ENCODE results near the gene HDAC1. TPM values are rescaled to one million over a fixed set of nuclear protein-coding genes. Genes with fewer than 3 reads are reported as not detected.
"Not testable (repeated sequence)": the region's sequence is repeated elsewhere in the genome, so short reads cannot be mapped to it uniquely, and the experiment has no call there.

HDAC1 gene
- total and polyA plus RNA-seq, 7 donors: 47.1 to 215 (median 68.0) TPM

DNA sequence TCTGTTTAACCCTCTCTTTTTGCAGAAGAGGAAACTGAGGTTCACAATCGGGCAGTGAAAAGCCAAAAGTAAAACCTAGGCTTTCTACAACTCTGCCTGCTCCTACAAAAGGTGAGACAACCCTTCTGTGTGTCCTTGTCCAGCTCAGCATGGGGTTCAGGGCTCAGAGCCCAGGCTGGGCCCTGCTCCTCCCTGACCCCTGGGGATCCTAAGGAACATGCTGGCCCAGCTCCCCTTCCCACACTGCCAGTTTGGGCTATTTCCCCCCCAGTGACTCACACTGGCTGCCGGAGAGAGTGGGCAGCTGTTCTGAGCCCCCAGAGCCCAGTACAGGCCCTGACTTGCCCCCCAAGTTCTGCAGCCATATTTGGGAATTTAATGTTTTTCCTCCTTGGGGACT, 61.5 kb downstream of the HDAC1 start:
- Histone ChIP-seq H3K4me3 (no peak overlapping the region), H3K27ac (peak overlapping the region in 3 of 4 donors; percentile 25 to 35 (median 33)), H3K4me1 (peaks cover 0 to 26% (median 19%) of the 10 kb centered on the region in 4 donors), H3K36me3 (no peaks in the 10 kb centered on the region), H3K9me3 (no peaks in the 10 kb centered on the region), H3K27me3 (no peaks in the 10 kb centered on the region)
- WGBS, 2 donors: 70 to 84% methylated on average over 2 of the region's 2 CpGs
- intact Hi-C loops (cut with DNase I): loop anchor here (5.0 kb wide), 2 partner anchors 39 to 131 kb away; partner anchors contain the start of genes BSDC1, EIF3I and TMEM234
- DNase-seq: no peak
- no peak for TF ChIP-seq EP300 (IDR thresholded peaks at IDR 0.05)
- TF ChIP-seq, protein P1, sequence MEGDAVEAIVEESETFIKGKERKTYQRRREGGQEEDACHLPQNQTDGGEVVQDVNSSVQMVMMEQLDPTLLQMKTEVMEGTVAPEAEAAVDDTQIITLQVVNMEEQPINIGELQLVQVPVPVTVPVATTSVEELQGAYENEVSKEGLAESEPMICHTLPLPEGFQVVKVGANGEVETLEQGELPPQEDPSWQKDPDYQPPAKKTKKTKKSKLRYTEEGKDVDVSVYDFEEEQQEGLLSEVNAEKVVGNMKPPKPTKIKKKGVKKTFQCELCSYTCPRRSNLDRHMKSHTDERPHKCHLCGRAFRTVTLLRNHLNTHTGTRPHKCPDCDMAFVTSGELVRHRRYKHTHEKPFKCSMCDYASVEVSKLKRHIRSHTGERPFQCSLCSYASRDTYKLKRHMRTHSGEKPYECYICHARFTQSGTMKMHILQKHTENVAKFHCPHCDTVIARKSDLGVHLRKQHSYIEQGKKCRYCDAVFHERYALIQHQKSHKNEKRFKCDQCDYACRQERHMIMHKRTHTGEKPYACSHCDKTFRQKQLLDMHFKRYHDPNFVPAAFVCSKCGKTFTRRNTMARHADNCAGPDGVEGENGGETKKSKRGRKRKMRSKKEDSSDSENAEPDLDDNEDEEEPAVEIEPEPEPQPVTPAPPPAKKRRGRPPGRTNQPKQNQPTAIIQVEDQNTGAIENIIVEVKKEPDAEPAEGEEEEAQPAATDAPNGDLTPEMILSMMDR (IDR thresholded peaks at IDR 0.05): no peak
- no peak for TF ChIP-seq POLR2A (IDR thresholded peaks at IDR 0.05)
- no peak for TF ChIP-seq POLR2AphosphoS5 (IDR thresholded peaks at IDR 0.05)

DNA sequence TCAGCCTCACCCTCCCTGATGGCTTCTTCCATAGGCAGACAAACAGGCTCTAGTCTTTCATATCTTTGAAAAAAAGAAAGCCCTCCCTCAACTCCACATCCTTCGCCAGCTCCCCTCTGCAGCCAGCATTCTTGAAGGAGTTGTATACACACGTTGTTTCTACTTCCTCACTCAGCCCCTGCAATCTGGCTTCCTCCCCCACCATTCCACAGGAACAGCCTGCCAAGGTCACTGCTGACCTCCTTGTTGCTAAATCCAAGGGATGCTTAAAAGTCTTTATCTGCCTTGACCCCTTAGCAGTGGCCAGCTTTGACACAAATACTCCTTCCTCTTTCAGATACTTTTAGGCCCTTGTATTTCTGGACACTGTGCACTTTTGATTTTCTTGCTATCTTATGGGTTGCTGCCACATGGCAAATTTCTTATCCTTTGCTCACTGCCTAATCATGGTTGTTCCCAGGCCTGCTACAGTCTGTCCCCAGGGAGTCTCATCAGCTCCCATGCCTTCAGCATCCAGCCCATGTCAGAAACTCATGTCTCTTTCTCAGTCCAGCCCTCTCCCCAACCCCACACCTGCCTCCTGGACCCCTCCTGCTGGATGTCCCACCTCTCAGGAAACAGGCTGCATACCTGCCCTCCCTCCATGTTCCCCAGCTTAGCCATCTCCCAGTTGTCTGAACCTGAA, 62.1 kb downstream of the HDAC1 start:
- Histone ChIP-seq H3K4me3 (no peak overlapping the region), H3K27me3 (no peaks in the 10 kb centered on the region), H3K36me3 (no peaks in the 10 kb centered on the region), H3K4me1 (peaks cover 0 to 26% (median 19%) of the 10 kb centered on the region in 4 donors), H3K9me3 (no peaks in the 10 kb centered on the region), H3K27ac (peak overlapping the region in 3 of 4 donors; percentile 25 to 35 (median 33))
- 57 to 63% methylated on average over 2 of the region's 2 CpGs for WGBS, 2 donors
- DNase-seq: peak; percentile 84
- TF ChIP-seq EP300 (IDR thresholded peaks at IDR 0.05) (no peak), POLR2A (IDR thresholded peaks at IDR 0.05) (no peak), POLR2AphosphoS5 (IDR thresholded peaks at IDR 0.05) (no peak)
- TF ChIP-seq, protein P1 (IDR thresholded peaks at IDR 0.05): no peak
- intact Hi-C loops (cut with DNase I): loop anchor here (5.0 kb wide), 2 partner anchors 38 to 132 kb away; partner anchors contain the start of genes BSDC1, EIF3I and TMEM234

DNA sequence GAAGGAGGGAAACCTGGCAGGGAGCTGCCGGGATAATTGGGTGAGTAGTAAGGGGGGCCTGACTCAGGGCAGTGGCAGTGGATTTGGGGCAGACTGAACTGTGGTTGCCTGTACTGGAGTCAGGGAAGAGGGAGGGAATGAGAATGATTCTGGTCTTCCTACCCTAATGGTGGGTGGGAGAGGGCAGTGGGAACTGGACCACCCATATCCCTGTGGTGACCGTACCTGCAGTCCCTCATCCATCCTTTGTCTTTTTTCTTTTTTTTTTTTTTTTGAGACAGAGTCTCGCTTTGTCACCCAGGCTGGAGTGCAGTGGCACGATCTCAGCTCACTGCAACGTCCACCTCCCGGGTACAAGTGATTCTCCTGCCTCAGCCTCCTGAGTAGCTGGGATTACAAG, 63.9 kb downstream of the HDAC1 start:
- H3K4me1 ChIP-seq: peaks cover 0 to 25% (median 19%) of the 10 kb centered on the region in 4 donors
- H3K36me3 ChIP-seq; H3K27me3 ChIP-seq; DNase-seq; intact Hi-C loops (cut with DNase I); H3K4me3 ChIP-seq; H3K9me3 ChIP-seq; H3K27ac ChIP-seq: not testable (repeated sequence)
- 93% methylated on average over 6 of the region's 6 CpGs for WGBS, 2 donors

DNA sequence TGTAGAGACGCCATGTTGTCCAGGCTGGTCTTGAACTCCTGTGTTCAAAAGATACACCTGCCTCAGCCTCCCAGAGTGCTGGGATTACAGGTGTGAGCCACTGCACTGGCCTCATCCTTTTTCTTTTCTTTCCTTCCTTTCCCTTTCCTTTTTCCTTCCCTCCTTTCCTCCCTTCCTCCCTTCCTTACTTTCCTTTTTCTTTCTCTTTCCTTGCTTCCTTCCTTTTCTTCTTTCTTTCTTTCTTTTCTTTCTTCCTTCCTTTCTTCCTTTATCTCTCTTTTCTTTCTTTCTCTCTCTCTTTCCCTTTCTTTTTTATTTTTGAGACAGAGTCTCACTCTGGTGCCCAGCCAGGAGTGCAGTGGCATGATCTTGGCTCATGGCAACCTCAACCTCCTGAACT, 64.6 kb downstream of the HDAC1 start:
- DNase-seq: no peak
- WGBS, 2 donors: 88 to 94% methylated on average over 1 of the region's 1 CpG
- no peak overlapping the region for H3K27ac ChIP-seq
- H3K36me3 ChIP-seq: peaks cover 0 to 5% (median 0%) of the 10 kb centered on the region in 4 donors
- no peaks in the 10 kb centered on the region for H3K9me3 ChIP-seq
- no peak overlapping the region for H3K4me3 ChIP-seq
- H3K4me1 ChIP-seq: peaks cover 0 to 30% (median 23%) of the 10 kb centered on the region in 4 donors
- H3K27me3 ChIP-seq: no peaks in the 10 kb centered on the region
- TF ChIP-seq, protein P1 (IDR thresholded peaks at IDR 0.05): no peak
- TF ChIP-seq EP300 (IDR thresholded peaks at IDR 0.05) (no peak), POLR2AphosphoS5 (IDR thresholded peaks at IDR 0.05) (no peak)
- intact Hi-C loops (cut with DNase I): no loop called here

DNA sequence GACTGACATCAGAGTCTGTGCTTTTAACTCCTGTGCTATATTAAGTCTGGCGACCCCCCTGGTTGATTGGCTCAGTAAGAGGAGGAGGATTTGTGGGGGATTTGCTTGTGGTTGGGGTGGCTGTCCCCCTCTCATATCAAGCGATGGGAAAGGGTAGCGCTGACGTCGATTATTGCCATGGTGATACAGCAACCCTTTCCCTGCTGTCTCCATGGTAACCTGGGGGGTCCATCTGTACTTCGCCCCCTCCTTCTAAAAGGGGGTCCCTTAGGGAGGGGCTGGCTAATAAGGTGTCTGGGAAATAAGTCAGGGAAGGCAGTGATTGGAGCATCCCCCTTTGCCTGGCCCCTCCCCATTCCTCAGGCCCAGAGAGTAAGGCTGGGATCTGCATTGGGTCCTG, 65.7 kb downstream of the HDAC1 start:
- no peaks in the 10 kb centered on the region for H3K9me3 ChIP-seq
- no peak for DNase-seq
- H3K4me3 ChIP-seq: no peak overlapping the region
- WGBS, 2 donors: 78 to 84% methylated on average over 6 of the region's 6 CpGs
- intact Hi-C loops (cut with DNase I): no loop called here
- H3K4me1 ChIP-seq: peaks cover 0 to 33% (median 25%) of the 10 kb centered on the region in 4 donors
- no peak overlapping the region for H3K27ac ChIP-seq
- H3K27me3 ChIP-seq: no peaks in the 10 kb centered on the region
- TF ChIP-seq, protein P1 (IDR thresholded peaks at IDR 0.05): no peak
- no peak for TF ChIP-seq POLR2A (IDR thresholded peaks at IDR 0.05)
- TF ChIP-seq POLR2AphosphoS5 (IDR thresholded peaks at IDR 0.05): no peak
- TF ChIP-seq EP300 (IDR thresholded peaks at IDR 0.05): no peak
- peaks cover 0 to 5% (median 0%) of the 10 kb centered on the region in 4 donors for H3K36me3 ChIP-seq

All from sigmoid colon (tissue), 7 donors.